GM12874 (cell line): ENCODE data around the gene ERVH48-1.

Experiments used
- TF ChIP-seq, protein P1 (sequence below): IDR thresholded peaks from 2 replicates; pipeline ENCODE4 v1.5.1; 2011; ENCODE audit warnings: low read depth, mild to moderate bottlenecking, control low read depth, low read length, moderate library complexity; ENCODE audit not compliant: insufficient read depth

Gene ERVH48-1

DNA sequence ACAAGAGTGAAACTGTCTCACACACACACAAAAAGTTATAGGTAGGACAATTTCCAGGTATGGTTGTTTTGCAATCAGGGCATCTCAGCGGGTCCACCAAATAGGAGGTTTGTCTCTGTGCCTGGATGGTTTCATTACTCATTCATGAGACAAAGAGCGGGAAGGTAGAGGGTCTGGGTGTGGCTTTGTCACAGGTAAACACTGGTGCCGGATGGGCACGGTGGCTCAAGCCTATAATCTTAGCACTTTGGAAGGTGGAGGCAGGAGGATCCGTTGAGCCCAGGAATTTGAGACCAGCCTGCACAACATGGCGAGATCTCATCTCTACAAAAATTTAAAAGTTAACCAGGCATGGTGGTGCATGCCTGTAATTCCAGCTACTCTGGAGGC, 16.3 kb upstream of the ERVH48-1 start:
- TF ChIP-seq, protein P1, sequence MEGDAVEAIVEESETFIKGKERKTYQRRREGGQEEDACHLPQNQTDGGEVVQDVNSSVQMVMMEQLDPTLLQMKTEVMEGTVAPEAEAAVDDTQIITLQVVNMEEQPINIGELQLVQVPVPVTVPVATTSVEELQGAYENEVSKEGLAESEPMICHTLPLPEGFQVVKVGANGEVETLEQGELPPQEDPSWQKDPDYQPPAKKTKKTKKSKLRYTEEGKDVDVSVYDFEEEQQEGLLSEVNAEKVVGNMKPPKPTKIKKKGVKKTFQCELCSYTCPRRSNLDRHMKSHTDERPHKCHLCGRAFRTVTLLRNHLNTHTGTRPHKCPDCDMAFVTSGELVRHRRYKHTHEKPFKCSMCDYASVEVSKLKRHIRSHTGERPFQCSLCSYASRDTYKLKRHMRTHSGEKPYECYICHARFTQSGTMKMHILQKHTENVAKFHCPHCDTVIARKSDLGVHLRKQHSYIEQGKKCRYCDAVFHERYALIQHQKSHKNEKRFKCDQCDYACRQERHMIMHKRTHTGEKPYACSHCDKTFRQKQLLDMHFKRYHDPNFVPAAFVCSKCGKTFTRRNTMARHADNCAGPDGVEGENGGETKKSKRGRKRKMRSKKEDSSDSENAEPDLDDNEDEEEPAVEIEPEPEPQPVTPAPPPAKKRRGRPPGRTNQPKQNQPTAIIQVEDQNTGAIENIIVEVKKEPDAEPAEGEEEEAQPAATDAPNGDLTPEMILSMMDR = no peak

DNA sequence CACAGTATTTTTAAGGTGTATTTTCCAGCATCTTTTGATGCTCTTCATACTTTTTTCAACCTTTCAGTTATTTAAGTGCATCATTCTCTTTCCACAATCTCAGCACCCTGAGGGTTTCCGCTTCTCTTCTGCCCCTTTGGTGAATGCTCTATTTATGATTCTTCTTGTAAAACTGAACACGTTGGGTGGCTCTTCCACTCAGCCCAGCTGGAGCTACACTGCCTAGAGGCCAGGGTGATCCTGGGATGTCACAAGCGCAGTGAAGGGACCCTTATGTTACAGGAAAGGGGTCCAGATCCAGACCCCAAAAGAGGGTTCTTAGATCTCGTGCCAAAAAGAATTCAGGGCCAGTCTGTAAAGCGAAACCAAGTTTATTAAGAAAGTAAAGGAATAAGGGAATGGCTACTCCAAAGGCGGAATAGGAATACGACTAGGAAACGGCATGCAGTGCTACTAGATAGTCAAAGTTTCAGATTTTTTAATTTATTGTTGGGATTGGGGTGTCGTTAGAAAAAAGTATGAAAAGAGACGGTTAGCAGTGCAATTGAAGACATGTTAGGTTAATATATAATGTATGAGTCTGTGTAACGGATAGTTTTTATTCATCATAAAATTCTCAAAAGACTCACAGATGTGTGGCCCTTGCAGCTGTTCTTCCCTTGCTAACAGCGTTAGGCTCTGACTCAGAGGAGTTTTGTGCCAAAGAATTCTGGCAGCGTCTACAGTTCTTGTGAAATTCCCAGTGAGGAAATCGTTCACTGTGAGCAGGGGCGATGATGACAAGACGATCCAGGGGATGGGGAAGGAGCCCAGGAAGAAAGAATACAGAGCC, 14.4 kb upstream of the ERVH48-1 start:
- TF ChIP-seq, protein P1 = no peak

DNA sequence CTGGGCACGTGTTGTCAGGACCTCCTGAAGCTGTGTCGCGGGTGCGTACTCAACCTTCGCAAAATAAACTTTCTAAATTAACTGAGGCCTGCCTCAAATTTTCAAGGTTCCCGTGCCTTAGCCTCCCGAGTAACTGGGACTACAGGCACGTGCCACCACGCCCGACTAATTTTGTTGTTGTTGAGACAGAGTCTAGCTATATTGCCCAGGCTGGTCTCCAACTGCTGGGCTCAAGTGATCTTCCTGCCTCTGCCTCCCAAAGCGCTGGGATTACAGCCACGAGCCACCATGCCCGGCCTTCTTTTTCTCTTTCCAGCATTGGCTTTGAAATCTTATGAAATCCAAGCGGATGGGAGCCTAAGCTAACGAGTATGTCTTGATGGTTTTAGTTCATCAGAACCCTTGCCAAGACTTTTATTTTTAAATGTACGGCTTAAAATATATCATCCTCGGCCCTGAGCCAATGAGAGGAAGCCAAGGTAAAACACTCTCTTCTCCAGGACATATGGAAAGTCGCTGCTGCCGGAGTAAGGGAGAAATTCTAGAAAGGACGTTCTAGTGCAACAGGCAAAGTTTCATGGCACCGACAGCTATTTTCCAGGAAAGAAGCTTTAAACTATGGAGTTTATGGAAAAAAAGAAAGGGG, 12.7 kb upstream of the ERVH48-1 start:
- TF ChIP-seq, protein P1 = no peak

DNA sequence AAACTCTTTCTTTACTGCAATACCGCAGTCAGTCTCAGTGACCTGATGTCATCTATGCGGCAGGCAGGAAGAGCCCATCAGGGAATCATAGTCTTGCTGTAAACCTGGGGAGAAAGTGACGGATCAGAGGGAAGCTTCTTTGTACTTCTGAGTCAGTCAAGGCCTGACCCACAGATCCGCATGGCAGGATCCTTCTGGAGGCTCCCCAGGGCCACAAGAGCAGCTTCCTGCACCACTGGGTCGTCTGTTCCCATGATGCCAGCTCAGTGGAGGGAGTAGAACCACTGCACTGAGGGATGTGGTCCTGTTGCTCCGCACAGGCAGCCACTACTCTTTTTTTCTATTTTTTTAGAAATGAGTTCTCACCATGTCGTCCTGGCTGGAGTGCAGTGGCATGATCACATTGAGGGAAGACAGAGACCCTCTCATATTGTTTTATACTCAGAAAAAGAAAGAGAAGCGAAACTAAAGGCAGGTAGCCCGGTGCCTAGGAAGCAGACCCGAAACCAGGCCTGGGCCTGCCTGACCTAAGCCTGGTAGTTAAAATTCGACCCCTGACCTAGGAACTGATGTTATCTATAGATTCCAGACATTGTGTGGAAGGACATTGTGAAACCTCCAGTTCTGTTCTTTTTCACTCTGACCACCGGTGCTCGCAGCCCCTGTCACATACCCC, 6.3 kb upstream of the ERVH48-1 start:
- TF ChIP-seq, protein P1 = no peak

DNA sequence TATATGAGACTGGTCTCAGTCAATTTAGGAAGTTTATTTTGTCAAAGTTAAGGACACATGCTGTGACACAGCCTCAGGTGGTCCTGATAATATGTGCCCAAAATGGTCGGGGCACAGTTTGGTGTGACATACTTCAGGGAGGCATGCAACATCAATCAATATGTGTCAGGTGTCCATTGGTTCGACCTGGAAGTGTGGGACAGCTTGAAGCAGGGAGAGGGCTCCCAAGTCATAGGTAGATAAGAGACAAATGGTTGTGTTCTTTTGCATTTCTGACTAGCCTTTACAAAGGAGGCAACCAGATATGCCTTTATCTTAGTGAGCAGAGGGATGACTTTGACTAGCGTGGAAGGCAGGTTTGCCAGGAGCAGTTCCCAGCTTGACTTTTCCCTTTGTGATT, 4.5 kb upstream of the ERVH48-1 start:
- TF ChIP-seq, protein P1 = no peak

DNA sequence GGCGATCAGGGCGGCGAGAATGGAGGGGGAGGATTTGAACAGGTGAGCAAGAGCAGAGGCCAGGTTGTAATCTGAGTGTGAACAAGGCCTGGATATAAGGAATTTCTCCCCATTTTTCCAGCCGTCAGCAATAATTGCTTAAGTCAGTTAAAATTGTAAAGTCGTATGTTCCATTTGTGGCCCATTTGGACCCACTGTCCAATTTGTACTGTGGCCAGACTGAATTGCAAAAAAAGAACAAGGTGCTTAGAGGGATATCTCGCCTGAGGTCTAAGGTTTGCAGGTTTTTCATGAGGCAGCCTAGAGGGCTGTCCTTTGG, 1.0 kb downstream of the ERVH48-1 start:
- TF ChIP-seq, protein P1 = no peak
